GM18508 (cell line): ENCODE results near the gene MAL.
A peak's percentile ranks its signal among the peaks of the same experiment; 100 is the strongest.

ENCODE experiments used
- ATAC-seq: cut with Tn5 transposase; IDR thresholded peaks from one replicate; pipeline ENCODE4 v1.9.1; 2021; ENCODE audit warnings: moderate number of reproducible peaks; ENCODE audit not compliant: insufficient read depth, unreplicated experiment

MAL gene

DNA sequence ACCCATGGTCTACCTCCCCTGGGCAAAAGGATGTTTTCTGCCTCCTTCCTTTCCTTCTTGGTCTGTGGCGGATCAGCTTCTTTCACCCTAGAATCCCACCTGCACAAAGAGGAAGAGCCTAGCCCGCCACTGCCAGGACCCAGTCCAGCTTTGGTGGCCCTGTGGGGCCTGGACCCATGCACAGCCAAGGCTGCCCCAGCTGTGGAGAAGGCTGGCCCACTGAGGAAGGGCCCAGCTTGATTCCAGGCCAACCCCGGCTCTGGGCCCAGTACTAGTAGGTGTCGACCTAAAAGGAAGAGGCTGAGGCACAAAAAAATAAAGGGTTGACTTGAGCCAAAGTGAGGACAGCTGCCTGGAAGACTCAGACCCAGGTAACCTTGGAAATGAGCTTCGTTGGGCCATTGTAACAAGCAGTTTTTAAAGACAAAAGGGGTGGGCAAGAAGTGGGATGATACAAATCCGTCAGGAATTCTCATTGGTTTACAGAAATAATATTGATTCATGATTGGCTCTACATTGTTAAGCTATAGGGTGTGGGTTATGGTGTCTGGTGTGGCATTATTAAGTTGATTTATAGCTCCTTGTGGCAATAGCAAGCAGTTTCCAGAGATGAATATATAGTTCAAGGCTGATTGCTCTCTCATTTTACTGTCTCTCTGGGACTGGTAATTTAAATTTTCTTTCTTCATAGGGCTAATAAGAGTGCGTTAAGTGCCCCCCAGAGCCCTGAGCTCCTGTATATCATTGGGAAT is 29.8 kb upstream of the MAL start:
- no peak for ATAC-seq

DNA sequence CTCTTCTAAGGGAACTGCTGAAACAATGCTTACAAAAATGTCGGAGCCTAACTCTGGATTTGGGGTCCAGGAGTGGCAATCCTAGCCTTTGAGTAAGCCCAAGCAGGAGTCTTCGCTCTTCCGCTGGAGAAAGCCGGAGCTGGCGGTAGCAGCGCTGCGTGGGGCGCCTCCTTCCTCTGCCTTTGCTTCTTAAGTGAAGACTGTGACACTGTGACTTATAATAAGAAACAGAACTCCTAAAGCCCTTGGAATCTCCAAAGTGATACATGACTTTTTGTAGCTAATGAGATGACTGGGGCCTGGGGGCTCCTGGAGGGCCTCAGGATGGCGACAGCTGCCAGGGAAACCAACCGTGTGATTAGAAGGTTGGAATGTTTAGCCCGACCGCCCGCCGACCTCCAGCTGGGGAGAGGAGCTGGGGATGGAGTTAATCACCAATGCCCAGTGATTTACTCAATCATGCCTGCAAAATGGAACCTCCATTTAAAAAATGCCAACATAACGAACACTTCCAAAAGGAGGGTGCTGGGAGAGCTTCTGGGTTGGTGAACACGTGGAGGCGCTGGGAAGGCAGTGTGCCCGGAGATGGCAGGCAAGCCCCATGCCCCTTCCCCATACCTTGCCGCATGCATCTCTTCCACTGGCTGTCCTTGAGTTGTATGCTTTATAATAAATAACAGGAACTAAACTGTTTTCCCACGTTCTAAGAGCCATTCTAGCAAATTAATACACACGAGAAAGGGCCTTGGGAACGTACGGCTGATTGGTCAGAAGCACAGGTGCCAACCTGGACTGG is 29.0 kb upstream of the MAL start:
- no peak for ATAC-seq

DNA sequence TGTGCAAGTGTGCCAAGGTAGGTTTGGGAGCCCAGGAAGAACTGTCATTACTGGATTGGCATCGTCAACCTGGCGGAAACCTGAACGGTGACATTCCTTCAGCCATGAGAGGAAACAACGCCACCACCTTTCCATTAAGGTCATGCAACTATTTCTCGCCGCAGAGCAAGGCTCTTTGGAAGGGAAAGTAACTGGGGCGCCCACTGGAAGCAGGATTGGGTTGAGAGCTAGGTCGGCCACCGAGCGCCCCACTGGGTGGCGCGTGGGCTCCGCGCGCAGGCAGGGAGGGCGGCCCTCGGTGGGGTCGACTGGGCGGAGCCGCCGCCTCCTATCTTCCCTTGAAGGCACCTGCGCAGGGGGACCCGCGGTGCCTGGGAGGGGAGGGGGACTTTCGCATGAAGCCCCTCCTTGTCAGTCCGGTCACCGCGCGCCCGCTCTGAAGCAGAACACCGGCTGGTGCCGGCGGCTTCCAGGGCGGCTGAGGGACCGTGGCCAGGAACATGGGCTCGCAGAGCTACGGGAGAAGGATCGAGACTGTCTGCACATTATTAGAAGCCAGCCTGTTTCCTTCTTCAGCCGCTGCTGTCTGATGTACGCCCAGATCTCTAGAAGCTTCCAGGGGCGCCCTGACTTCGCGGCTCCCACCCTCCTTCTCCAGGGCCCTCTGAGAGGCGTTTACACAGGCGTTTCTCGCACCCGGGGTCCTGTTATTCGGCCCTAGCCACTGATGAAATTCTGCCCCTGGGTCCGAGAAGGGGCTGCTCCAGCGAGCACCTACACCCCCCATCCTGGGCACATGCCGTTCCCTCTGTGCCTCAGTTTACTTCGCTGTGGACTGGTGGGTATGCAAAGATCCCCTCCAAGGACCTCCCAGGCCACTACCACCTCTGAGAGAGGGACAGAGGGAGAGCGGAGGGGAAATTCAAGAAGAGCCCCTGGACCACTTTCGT is 27.3 kb upstream of the MAL start:
- ATAC-seq: no peak

DNA sequence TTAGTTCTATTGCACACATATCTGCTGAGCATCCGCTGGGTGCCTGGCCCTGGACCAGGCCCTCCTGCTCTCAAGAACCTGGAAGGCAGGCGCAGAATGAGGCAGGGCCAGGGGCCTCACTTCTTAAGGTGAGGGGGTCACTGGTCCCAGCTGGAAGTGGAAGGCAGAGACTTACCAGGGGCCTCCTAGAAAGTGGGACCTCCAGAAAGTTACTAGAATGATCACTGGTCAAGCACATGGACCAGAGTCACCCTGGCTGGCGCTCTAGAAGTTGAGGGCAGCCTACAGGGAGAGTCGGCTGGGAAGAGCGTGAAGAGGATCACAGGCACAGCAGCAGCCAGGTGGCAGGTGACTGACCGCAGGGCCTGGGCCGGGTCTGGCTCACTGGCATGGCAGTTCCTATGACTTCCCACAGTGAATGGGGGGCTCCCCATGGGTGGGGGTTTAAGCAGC is 26.1 kb upstream of the MAL start:
- ATAC-seq: no peak

- no peak for ATAC-seq
These were observed 24.4 kb upstream of the MAL start for GRCh38 chr2:95001051-95001562.

DNA sequence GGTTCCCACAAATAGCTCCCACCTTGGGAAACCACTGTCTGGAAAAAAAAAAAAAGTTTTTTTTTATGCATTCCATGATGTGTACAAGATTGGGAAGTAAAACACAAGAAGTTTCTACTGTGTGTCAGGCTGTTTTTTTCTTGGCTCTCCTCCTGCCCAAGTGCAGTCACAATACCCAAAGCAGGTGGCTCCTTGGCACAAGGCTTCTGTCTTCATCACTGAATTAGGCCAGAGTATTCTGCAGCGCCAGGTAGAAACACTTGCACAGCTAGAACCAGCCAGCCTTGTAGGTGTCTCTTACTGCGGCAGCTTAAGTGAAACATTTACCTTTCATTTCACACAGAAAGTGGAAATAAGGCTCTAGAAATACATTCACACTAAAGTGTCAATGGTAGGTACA is 23.8 kb upstream of the MAL start:
- no peak for ATAC-seq

GRCh38 chr2:95002498-95002897 is 23.0 kb upstream of the MAL start:
- ATAC-seq: no peak

GRCh38 chr2:95004287-95004686 is 21.2 kb upstream of the MAL start:
- no peak for ATAC-seq

DNA sequence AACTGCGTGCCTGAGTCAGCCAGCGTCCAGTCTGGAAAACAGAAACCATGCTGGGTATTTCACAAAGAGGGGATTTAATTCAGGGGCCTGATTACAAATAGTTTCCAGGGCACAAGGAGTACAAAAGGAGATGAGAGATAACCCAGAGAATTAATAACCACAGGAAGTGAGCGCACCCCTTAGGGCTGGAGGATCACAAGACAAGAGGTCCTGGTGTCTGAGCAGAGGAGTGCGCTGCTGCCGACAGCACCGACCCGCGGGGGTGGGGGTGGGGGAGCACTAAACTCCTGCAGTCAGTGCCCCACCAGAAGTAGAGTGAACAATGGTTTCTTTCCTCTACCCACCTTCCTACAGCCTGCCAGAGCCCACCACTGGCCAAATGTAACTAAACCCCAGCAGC is 20.8 kb upstream of the MAL start:
- ATAC-seq: no peak

- ATAC-seq: no peak
These were observed 19.8 kb upstream of the MAL start for GRCh38 chr2:95005726-95006125.

GRCh38 chr2:95006588-95006987 is 18.9 kb upstream of the MAL start:
- no peak for ATAC-seq

DNA sequence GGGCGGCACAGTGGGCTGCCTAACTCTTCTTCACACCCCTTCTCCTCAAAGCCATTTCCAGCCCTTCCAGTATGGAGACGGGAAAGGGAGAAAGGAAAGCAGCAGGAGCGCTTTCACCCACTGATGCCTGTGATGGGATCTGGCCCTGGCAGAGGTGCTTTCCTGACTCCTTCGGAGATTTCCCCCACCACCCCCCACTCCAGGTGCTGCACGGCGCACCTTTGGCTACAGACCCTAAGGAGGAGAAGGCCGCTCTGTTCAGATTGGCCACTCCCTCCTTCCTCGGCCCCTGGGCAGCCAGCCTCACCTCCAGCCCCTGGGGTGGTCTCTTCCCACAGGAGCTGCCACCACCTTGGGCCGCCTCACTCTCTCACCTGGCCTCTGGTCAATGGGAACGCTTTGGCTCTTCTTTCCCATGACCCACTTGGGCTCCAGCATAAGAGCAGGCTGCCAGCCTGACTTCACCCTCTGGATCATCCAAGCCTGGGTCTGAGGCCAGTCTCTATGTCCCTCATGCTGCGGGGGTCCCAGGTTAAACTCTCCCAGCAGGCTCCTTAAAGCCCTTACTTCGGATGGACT is 18.4 kb upstream of the MAL start:
- no peak for ATAC-seq

DNA sequence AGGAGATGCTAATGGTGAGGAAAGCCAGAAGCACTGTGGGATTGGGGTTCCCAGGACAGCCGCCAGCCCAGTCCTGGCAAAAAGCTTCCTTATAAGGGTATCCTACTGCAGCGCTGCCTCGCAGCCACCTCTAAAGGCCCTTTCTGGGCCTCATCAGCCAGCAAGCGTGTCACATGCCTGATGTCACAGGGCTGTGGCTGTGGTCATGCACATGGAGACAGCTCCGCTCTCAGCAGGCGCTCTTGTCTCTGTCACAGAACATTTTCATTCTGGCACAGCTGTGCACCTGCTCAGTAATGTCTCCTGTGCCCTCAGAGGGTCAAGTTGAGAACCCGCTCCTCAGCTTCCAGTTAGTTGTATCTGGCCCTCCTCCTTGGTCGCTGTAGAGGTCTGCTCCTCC is 17.7 kb upstream of the MAL start:
- no peak for ATAC-seq

- ATAC-seq: no peak
These were observed 17.2 kb upstream of the MAL start for GRCh38 chr2:95008306-95008705.

DNA sequence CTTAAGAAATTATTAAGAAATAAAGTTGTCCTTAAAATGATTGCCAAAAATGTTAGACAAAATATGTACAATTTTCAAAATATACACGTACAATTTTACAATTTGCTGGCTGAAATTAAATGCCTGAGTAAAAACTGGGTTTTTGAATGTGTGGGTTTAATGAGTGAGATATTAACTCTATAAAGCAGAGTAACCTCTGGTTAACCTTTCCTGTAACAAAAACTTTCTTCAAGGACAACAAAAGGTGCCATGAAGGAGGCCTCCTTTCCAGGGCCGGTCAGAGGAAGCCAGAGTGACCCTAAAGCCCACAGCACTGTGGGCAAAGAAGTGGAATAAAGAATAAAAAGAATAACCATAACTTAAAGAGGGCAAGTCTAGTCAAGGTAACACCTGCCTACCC is 16.5 kb upstream of the MAL start:
- ATAC-seq: no peak

DNA sequence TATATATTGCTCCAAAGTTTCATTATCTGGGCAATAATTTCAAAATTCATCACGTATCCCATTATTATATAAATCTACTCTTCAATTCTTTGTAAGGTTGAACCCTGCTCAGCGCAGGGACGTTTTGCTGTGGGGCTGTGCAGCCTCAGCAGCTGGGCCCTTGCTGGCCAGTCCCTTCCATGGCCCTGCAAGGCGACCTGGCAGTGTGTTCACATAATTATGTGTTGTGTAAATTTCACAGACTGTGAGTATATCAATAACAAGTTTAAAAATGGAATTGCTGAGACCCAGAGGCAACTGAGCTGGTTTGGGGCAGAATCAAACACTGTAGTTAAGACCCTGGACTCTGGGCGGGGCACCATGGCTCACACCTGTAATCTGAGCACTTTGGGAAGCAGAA is 16.1 kb upstream of the MAL start:
- no peak for ATAC-seq

- ATAC-seq: no peak
These were observed 15.4 kb upstream of the MAL start for GRCh38 chr2:95010126-95010525.

DNA sequence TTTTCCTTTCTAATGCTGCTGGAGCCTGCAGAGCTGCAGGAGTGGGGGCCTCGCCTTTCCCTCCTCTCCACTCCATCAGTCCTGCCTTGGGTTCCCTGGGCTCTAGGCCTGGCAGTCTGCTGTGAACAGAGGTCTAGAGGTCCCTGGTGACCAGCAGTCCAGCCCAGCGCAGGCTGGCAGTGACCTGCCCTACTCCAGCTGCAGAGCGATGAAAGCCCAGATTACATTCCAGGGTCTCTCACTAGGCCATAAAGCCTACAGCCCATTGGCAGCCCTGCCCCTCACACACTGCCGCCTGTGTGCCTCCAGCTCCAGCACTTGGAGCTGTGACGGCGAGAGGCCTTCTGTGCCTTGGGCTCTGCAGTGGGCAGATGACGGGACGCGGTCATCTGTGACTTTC is 14.8 kb upstream of the MAL start:
- ATAC-seq: no peak

GRCh38 chr2:95012881-95013550 is 12.5 kb upstream of the MAL start:
- ATAC-seq: peak; percentile 77

- no peak for ATAC-seq
These were observed 11.8 kb upstream of the MAL start for GRCh38 chr2:95013726-95014125.
